K562 treated with DMSO at 1 percent for 12 hours (cell line): ENCODE measurements around the gene LEMD2. TPM values are rescaled to one million over a fixed set of nuclear protein-coding genes. Genes with fewer than 3 reads are reported as not detected.

ENCODE experiments used
- total RNA-seq: library from RNA; unstranded; fragments of 300-600 nt; gene quantifications from 2 replicates; pipeline ENCODE4 v1.2.3, GENCODE V29; 2022; ENCODE audit not compliant: insufficient read depth

Gene LEMD2
- total RNA-seq, result 52.7 and 59.8 TPM in 2 replicates

GRCh38 chr6:33788694-33789549 is at the start of gene LEMD2:
Gene LEMD2, minus strand, starts transcription at chr6:33789130. Its CDS starts 14 bp downstream, at chr6:33789116.

GRCh38 chr6:33803571-33804053 is 14.7 kb upstream of the LEMD2 start, which contains the start of gene MLN:
Gene MLN, minus strand, starts transcription at chr6:33804003. Its CDS starts 2,840 bp downstream, at chr6:33801163.

GRCh38 chr6:33746651-33747100 is 42.3 kb downstream of the LEMD2 start, which contains the start of gene IP6K3:
Gene IP6K3, minus strand, starts transcription at chr6:33746905. Its CDS starts 11,429 bp downstream, at chr6:33735476.

Other genes with a start within 250 kb of the LEMD2 start
- 27.6 and 29.7 TPM in 2 replicates for gene BAK1, start 208.9 kb downstream of the LEMD2 start, total RNA-seq
- gene ITPR3, start 167.8 kb downstream of the LEMD2 start, total RNA-seq, result 3.9 and 15.4 TPM in 2 replicates
- 70.5 and 103 TPM in 2 replicates for gene UQCC2, start 77.4 kb downstream of the LEMD2 start, total RNA-seq
- gene IP6K3, start 42.2 kb downstream of the LEMD2 start, total RNA-seq, result not detected in 2 replicates
- not detected in 2 replicates for gene MLN, start 14.9 kb upstream of the LEMD2 start, total RNA-seq